ENCODE measurements around the gene ENTPD1.
A peak's percentile ranks its signal among the peaks of the same experiment; 100 is the strongest.
"Not testable (repeated sequence)": the region's sequence is repeated elsewhere in the genome, so short reads cannot be mapped to it uniquely, and the experiment has no call there.

ENTPD1 gene

DNA sequence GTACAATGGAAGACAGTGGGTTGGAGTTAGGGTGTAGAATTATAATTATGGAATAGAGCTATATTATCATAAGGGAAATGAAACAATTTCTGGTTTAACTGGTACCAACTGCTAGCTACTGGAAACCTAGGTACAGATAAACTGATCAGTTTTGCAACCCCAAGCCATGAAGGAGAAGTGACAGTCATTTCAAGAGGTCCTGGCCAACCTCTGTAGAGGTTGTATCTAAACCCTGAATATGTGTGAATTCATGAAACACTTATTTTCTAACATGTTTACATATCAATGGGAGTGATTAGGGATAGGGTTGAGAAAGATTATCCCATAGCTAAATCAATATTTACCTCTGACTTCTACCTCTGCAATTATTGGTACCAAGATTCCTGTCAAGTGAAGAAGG, 121.9 kb downstream of the ENTPD1 start:
- Histone ChIP-seq H3K4me3 (ENCODE audit: low read depth in 1 of 2, low read length in 2 of 2) (no peak overlapping the region), H3K27ac (ENCODE audit: low read depth, low read length) (no peak overlapping the region), H3K9me3 (ENCODE audit: low read length) (no peaks in the 10 kb centered on the region), H3K36me3 (ENCODE audit: insufficient read depth, low read length) (peaks cover 7% of the 10 kb centered on the region), H3K27me3 (ENCODE audit: control insufficient read depth in 1 of 2, insufficient read depth in 2 of 2, low read length in 2 of 2) (no peaks in the 10 kb centered on the region), H3K9ac (ENCODE audit: low read length) (no peak overlapping the region), H3K4me1 (ENCODE audit: insufficient read depth, low read length) (no peaks in the 10 kb centered on the region)

DNA sequence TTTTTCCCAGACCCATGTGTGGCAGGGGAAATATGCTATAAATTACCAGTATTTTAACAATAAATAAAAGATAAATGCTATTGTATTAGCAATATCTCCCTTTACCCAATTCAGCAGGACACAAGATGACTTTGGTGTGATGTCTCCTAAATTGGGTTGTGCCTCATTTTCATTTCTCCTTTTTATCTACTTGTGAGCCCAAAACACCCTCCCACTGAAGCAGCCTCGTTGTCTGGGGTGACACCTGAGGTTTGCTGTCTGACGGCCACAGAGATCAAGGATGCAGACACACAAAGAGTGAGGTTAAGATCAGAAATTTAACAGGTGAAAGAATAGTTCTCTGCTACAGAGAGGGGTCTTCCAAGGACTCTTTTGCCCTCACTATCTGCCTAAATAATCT, 124.7 kb downstream of the ENTPD1 start:
- H3K4me3 ChIP-seq (ENCODE audit: low read depth in 1 of 2, low read length in 2 of 2), result no peak overlapping the region
- H3K36me3 ChIP-seq (ENCODE audit: insufficient read depth, low read length), result no peaks in the 10 kb centered on the region
- no peak overlapping the region for H3K27ac ChIP-seq (ENCODE audit: low read depth, low read length)
- H3K27me3 ChIP-seq (ENCODE audit: control insufficient read depth in 1 of 2, insufficient read depth in 2 of 2, low read length in 2 of 2), result no peaks in the 10 kb centered on the region
- H3K9me3 ChIP-seq (ENCODE audit: low read length), result no peaks in the 10 kb centered on the region
- no peaks in the 10 kb centered on the region for H3K4me1 ChIP-seq (ENCODE audit: insufficient read depth, low read length)
- H3K9ac ChIP-seq (ENCODE audit: low read length), result no peak overlapping the region

DNA sequence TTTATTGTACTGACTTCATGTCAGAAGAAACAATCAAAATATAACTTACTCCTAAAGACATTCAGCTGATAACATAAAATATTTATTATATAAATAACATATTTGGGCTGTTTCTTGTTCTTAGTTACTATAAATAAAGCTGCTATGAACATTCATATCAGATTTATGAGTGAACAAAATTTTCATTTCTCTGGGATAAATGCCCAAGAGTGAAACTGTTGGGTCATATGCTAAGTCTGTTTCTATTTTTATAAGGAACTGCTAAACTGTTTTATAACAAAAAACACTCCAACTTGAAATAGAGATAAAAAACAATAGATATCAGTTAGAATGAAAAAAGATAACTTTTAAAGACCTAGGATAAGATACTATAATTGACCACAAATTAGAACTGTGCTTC, 125.4 kb downstream of the ENTPD1 start:
- H3K9ac ChIP-seq (ENCODE audit: low read length), result no peak overlapping the region
- no peak overlapping the region for H3K4me3 ChIP-seq (ENCODE audit: low read depth in 1 of 2, low read length in 2 of 2)
- H3K4me1 ChIP-seq (ENCODE audit: insufficient read depth, low read length), result no peaks in the 10 kb centered on the region
- no peaks in the 10 kb centered on the region for H3K36me3 ChIP-seq (ENCODE audit: insufficient read depth, low read length)
- no peaks in the 10 kb centered on the region for H3K27me3 ChIP-seq (ENCODE audit: control insufficient read depth in 1 of 2, insufficient read depth in 2 of 2, low read length in 2 of 2)
- H3K9me3 ChIP-seq (ENCODE audit: low read length), result no peaks in the 10 kb centered on the region
- no peak overlapping the region for H3K27ac ChIP-seq (ENCODE audit: low read depth, low read length)

DNA sequence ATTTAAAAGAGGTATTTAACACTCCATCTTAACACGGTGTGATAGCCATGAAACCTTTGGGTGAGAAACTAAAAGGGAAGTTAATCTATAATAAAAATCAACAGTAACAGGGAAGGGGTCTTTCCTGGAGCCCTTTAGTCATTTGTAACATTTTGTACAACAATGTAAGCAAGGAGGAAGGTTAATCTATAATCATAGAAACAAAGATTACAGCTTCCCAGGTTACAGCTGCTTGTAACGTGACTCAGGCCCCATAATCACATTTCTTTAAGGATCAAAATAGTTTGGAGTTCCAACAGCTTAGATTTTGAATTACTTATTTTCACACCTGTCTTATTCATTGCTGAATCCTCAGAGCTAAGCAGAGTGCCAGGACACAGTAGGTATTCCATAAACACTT, 133.9 kb downstream of the ENTPD1 start:
- Histone ChIP-seq H3K4me1 (ENCODE audit: insufficient read depth, low read length) (no peaks in the 10 kb centered on the region), H3K9me3 (ENCODE audit: low read length) (no peaks in the 10 kb centered on the region), H3K9ac (ENCODE audit: low read length) (no peak overlapping the region), H3K4me3 (ENCODE audit: low read depth in 1 of 2, low read length in 2 of 2) (no peak overlapping the region), H3K36me3 (ENCODE audit: insufficient read depth, low read length) (no peaks in the 10 kb centered on the region), H3K27ac (ENCODE audit: low read depth, low read length) (no peak overlapping the region), H3K27me3 (ENCODE audit: control insufficient read depth in 1 of 2, insufficient read depth in 2 of 2, low read length in 2 of 2) (no peaks in the 10 kb centered on the region)

DNA sequence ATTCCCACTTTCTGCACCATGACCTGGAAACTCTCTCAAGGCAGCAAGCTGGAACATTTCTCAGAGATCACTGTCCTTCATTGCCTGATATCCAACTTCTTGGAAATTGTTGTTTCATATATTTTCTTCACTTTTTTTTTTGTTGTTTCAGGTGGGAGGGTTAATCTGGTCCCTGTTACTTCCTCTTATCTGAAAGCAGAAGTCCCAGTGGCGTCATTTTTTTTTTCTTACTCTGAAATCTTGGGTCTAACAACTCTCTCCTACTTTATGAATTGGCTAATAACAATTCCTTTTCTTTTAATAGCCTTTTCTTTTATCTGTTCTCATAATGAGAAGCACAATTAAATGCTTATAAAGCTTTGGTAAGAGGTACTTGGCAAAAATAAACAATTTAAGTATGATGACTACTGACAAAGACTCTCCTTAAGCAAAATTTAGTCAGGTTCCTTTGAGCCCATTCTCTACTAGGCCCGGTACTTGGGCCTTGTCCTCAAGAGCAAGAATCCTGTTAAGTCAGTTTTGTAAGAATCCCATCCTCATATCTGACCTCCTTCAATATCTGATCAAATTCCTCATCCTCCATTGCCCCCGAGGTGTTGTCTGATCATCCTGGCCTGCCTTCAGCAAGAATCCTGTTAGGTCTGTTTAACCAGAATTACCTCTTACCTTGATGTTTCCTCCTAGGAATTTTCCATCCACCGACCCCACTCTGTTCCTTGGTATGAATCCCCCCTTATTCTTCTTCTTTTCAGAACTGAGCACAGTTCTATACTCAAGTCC, 140.3 kb downstream of the ENTPD1 start:
- no peaks in the 10 kb centered on the region for H3K4me1 ChIP-seq (ENCODE audit: insufficient read depth, low read length)
- no peak overlapping the region for H3K9ac ChIP-seq (ENCODE audit: low read length)
- H3K36me3 ChIP-seq (ENCODE audit: insufficient read depth, low read length), result peaks cover 8% of the 10 kb centered on the region
- H3K9me3 ChIP-seq (ENCODE audit: low read length), result no peaks in the 10 kb centered on the region
- no peak overlapping the region for H3K4me3 ChIP-seq (ENCODE audit: low read depth in 1 of 2, low read length in 2 of 2)
- no peak overlapping the region for H3K27ac ChIP-seq (ENCODE audit: low read depth, low read length)
- H3K27me3 ChIP-seq (ENCODE audit: control insufficient read depth in 1 of 2, insufficient read depth in 2 of 2, low read length in 2 of 2), result no peaks in the 10 kb centered on the region

DNA sequence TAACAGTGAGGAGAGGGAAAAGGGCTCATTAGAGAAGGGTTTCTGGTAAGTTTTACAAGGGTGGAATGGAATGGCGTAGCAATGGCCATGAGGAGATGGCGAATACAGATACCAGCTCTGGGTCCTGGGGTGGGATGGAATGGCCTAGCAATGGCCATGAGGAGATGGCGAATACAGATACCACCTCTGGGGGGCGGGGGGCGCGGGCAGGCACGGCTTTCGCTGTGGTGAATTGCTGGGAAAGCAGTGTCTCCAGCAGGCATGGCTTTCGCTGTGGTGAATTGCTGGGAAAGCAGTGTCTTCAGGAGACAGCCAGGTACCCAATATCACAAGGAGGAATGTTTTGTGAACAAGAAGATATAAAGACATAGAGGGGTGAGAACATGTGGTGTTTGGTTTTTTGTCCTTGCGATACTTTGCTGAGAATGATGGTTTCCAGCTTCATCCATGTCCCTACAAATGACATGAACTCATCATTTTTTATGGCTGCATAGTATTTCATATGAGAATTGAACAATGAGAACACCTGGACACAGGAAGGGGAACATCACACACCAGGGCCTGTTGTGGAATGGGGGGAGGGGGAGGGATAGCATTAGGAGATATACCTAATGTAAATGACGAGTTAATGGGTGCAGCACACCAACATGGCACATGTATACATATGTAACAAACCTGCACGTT, 150.1 kb downstream of the ENTPD1 start:
- H3K4me1 ChIP-seq (ENCODE audit: insufficient read depth, low read length); H3K4me3 ChIP-seq (ENCODE audit: low read depth in 1 of 2, low read length in 2 of 2); H3K27ac ChIP-seq (ENCODE audit: low read depth, low read length); H3K9me3 ChIP-seq (ENCODE audit: low read length); H3K27me3 ChIP-seq (ENCODE audit: control insufficient read depth in 1 of 2, insufficient read depth in 2 of 2, low read length in 2 of 2); H3K9ac ChIP-seq (ENCODE audit: low read length): not testable (repeated sequence)
- H3K36me3 ChIP-seq (ENCODE audit: insufficient read depth, low read length), result peaks cover 13% of the 10 kb centered on the region

DNA sequence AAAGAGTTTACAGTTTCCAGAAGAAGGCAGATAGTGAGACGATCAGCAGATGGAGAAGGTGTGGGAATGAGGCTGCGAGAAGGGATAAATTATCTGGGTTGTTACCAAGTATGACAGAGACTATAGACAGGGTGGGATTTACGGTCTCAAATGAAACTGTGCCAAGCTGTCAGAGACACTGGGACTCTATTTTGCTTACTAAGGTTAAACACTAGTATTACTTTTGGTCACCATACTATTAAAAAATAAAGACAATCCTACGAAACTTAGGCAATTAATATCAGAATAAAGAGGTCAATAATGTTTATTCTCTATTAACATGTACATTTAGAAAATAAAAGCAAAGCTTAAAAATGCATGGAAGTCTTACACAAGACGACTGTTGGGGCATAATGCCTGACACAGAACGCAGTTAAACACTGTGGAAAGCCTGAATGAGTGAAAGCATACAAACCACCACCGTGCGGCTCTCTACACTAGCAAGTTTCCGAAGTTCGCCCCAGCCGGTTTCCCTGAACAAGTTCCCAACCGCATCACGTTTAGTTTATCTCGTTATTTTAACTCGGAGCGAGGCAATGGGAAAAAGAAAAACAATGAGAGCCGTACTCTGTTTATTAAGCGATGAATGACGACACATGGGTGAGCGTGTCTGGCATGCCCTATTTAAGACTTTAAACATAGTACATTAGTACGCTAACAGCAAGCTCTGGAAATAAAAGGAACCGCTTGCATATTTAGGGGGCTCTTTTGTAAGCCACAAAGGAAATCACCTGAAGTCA, 150.9 kb downstream of the ENTPD1 start:
- H3K4me3 ChIP-seq (ENCODE audit: low read depth in 1 of 2, low read length in 2 of 2), result peak overlapping the region; percentile 51 to 82
- no peaks in the 10 kb centered on the region for H3K4me1 ChIP-seq (ENCODE audit: insufficient read depth, low read length)
- H3K36me3 ChIP-seq (ENCODE audit: insufficient read depth, low read length), result peaks cover 13% of the 10 kb centered on the region
- no peaks in the 10 kb centered on the region for H3K27me3 ChIP-seq (ENCODE audit: control insufficient read depth in 1 of 2, insufficient read depth in 2 of 2, low read length in 2 of 2)
- H3K9ac ChIP-seq (ENCODE audit: low read length), result peak overlapping the region; percentile 22
- peak overlapping the region; percentile 69 for H3K27ac ChIP-seq (ENCODE audit: low read depth, low read length)
- H3K9me3 ChIP-seq (ENCODE audit: low read length), result no peaks in the 10 kb centered on the region

DNA sequence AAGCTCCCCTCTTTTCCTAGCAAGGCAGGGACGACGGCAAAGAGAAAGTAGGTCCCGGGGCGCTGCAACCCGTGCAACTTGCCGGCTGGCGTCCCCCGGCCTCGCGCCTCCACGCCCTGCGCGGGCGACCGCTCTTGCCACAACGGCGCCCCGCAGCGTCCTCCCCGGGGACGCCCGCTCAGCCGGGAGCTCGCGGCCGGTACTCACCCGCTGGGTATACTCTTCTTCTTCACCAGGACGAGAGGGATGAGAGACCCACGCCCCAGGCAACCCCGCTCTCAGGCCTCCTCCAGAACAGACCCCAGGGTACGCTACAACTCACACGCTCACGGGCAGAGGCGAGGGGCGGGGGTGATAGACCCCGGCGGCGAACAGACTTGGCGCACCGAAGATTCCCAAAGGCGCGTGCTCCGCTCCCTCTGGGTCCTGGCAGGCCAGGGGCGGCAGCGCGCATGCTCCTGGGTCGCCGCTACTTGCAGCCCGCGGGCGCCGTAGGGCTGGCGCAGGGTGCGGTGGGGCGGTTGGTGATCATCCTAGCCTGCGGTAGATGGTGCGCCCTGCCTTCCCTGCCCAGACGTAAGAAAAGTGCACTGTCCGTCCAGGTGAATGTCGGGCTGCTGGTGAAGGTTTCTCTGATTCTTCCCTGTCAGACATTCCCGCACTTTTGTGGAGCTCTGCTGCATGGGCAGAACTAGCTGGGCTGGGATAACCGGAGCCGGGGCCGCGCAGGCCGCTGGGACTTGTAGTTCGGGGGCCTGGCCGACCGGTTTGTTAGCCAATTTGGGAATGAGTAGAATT, 151.7 kb downstream of the ENTPD1 start, which contains the start of gene CC2D2B:
Gene CC2D2B (plus strand): TSS at position 520 of the 798 bp plus-strand sequence. CDS start 3,349 bp downstream, outside the sequence.
- Histone ChIP-seq H3K36me3 (ENCODE audit: insufficient read depth, low read length) (peaks cover 11% of the 10 kb centered on the region), H3K4me3 (ENCODE audit: low read depth in 1 of 2, low read length in 2 of 2) (peak within 1 kb of the TSS; percentile 51 to 82), H3K27ac (ENCODE audit: low read depth, low read length) (peak within 1 kb of the TSS; percentile 69), H3K9me3 (ENCODE audit: low read length) (no peaks in the 10 kb centered on the region), H3K4me1 (ENCODE audit: insufficient read depth, low read length) (no peaks in the 10 kb centered on the region), H3K27me3 (ENCODE audit: control insufficient read depth in 1 of 2, insufficient read depth in 2 of 2, low read length in 2 of 2) (no peaks in the 10 kb centered on the region), H3K9ac (ENCODE audit: low read length) (peak within 1 kb of the TSS; percentile 22)

DNA sequence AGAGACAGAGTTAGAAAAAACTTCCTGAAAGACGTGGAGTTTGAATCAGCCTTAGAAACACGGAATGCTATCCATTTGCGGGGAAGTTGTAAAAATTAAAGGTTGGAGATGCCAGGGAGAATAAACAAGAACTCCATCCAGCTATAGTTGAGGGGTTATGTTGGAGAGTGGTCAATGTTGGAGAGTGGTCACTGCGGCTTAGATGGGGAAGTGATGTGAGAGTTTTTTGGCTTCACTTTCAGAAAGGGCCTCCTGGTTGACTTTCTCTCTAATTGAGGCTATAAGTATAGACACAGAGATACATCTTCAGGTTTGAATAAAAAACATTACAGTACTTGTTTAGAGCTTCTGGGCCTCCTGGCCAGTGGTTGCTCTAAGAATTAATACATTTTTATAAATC, 152.5 kb downstream of the ENTPD1 start:
- peak overlapping the region; percentile 41 for H3K27ac ChIP-seq (ENCODE audit: low read depth, low read length)
- no peak overlapping the region for H3K9ac ChIP-seq (ENCODE audit: low read length)
- H3K4me3 ChIP-seq (ENCODE audit: low read depth in 1 of 2, low read length in 2 of 2), result peak overlapping the region; percentile 51 to 82

DNA sequence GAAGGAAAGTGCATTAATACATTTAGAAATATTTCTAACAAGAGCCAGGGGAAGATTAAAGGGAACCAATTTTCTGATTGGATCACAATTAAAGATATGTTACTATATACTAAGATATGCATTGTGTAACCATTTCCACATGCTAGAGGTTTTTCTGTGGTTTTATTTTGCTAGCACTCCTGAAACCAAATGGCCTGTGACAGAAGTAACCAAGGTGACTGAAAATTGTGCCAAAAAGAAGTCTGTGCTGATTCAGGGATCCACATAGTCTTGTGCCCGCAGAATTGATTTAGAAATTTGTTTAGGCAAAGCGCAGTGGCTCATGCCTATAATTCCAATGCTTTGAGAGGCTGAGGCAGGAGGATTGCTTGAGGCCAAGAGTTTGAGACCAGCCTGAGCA, 153.6 kb downstream of the ENTPD1 start:
- Histone ChIP-seq H3K4me3 (ENCODE audit: low read depth in 1 of 2, low read length in 2 of 2) (no peak overlapping the region), H3K4me1 (ENCODE audit: insufficient read depth, low read length) (no peaks in the 10 kb centered on the region), H3K9ac (ENCODE audit: low read length) (no peak overlapping the region), H3K36me3 (ENCODE audit: insufficient read depth, low read length) (no peaks in the 10 kb centered on the region), H3K9me3 (ENCODE audit: low read length) (no peaks in the 10 kb centered on the region), H3K27me3 (ENCODE audit: control insufficient read depth in 1 of 2, insufficient read depth in 2 of 2, low read length in 2 of 2) (no peaks in the 10 kb centered on the region), H3K27ac (ENCODE audit: low read depth, low read length) (no peak overlapping the region)

More for the DNA sequence above, 152.5 kb downstream of the ENTPD1 start:
- Histone ChIP-seq H3K9me3 (ENCODE audit: low read length) (no peaks in the 10 kb centered on the region), H3K36me3 (ENCODE audit: insufficient read depth, low read length) (peaks cover 3% of the 10 kb centered on the region), H3K4me1 (ENCODE audit: insufficient read depth, low read length) (no peaks in the 10 kb centered on the region), H3K27me3 (ENCODE audit: control insufficient read depth in 1 of 2, insufficient read depth in 2 of 2, low read length in 2 of 2) (no peaks in the 10 kb centered on the region)

DNA sequence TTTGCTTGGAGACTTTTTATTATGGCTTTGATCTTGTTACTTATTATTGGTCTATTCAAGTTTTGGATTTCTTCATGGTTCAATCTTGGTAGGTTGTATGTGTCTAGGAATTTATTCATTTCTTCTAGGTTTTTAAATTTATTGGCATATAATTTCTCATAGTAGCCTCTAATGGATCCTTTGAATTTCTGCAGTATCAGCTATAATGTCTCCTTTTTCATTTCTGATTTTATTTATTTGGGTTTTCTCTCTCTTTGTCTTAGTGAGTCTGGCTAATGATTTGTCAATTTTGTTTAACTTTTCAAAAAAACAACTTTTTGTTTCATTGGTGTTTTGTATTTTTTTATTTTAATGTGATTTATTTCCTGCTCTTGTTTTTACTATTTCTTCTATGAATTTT, 160.1 kb downstream of the ENTPD1 start:
- H3K9me3 ChIP-seq (ENCODE audit: low read length); H3K4me1 ChIP-seq (ENCODE audit: insufficient read depth, low read length); H3K27ac ChIP-seq (ENCODE audit: low read depth, low read length); H3K36me3 ChIP-seq (ENCODE audit: insufficient read depth, low read length); H3K9ac ChIP-seq (ENCODE audit: low read length); H3K4me3 ChIP-seq (ENCODE audit: low read depth in 1 of 2, low read length in 2 of 2); H3K27me3 ChIP-seq (ENCODE audit: control insufficient read depth in 1 of 2, insufficient read depth in 2 of 2, low read length in 2 of 2): not testable (repeated sequence)

Data from muscle layer of colon (tissue), 2 donors.